Calu3 (cell line): ENCODE results near the gene RAD51B. TPM values are rescaled to one million over a fixed set of nuclear protein-coding genes. Genes with fewer than 3 reads are reported as not detected.

Experiments
- BruUV-seq: library from RNA; stranded (reverse); fragments of 400-500 nt; replicated peaks from 2 replicates; lab custom pipeline; 2021; lab: Mats Ljungman, UMichigan
- CTCF ChIA-PET: fragments of 300-600 bp; sonication (Branson Sonifier 250); formaldehyde crosslinking; loops from one replicate; lab custom pipeline; 2022; ENCODE audit warnings: antibody characterized with exemption; lab: Charles Lee
- DNase-seq: peaks from one replicate; pipeline ENCODE4 v3.0.0; 2022
- H3K27ac Mint-ChIP-seq: one replicate; pipeline ENCODE4 v1.8.0; 2022; ENCODE audit warnings: mixed read lengths; ENCODE audit not compliant: unreplicated experiment
- H3K27me3 Mint-ChIP-seq: one replicate; pipeline ENCODE4 v1.8.0; 2022; ENCODE audit warnings: mixed read lengths; ENCODE audit not compliant: unreplicated experiment
- H3K36me3 Mint-ChIP-seq: one replicate; pipeline ENCODE4 v1.8.0; 2022; ENCODE audit warnings: mild to moderate bottlenecking, moderate library complexity, mixed read lengths; ENCODE audit not compliant: insufficient read depth, unreplicated experiment
- H3K4me1 Mint-ChIP-seq: one replicate; pipeline ENCODE4 v1.8.0; 2022; ENCODE audit warnings: mild to moderate bottlenecking, low read depth, mixed read lengths; ENCODE audit not compliant: unreplicated experiment
- H3K4me3 Mint-ChIP-seq: one replicate; pipeline ENCODE4 v1.8.0; 2022; ENCODE audit warnings: mild to moderate bottlenecking, low read depth, moderate library complexity, mixed read lengths; ENCODE audit not compliant: unreplicated experiment
- H3K9me3 Mint-ChIP-seq: one replicate; pipeline ENCODE4 v1.8.0; 2022; ENCODE audit warnings: low read depth, mixed read lengths; ENCODE audit not compliant: unreplicated experiment
- CTCF ChIP-seq: fragments of 200-600 bp; IDR thresholded peaks from one replicate; pipeline ENCODE4 v1.8.0; 2022; ENCODE audit warnings: antibody characterized with exemption; ENCODE audit not compliant: unreplicated experiment
- intact Hi-C: fragments of 100-400 bp; cut with micrococcal nuclease; formaldehyde crosslinking; loops from one replicate; pipeline ENCODE4 v1.10.0; 2022; ENCODE audit not compliant: unreplicated experiment
- total RNA-seq: library from RNA; stranded (reverse); gene quantifications from 2 replicates; pipeline ENCODE4 v1.2.3, GENCODE V29; 2022

The RAD51B gene
- total RNA-seq, 1 experiment from 2014 or later: 24.7 TPM

- Mint-ChIP-seq H3K36me3 (no peaks in the 10 kb centered on the region), H3K27ac (no peak overlapping the region), H3K27me3 (no peaks in the 10 kb centered on the region), H3K4me3 (no peak overlapping the region), H3K9me3 (peaks cover 3% of the 10 kb centered on the region), H3K4me1 (no peaks in the 10 kb centered on the region)
- intact Hi-C loops: no loop called here
- no peak for TF ChIP-seq CTCF
- CTCF ChIA-PET: no interaction called here
- no TSS peak for BruUV-seq
- DNase-seq: no peak
Measured at GRCh38 chr14:68645371-68645770, 825.8 kb downstream of the RAD51B start.

- Mint-ChIP-seq H3K4me1 (peaks cover 9% of the 10 kb centered on the region), H3K9me3 (peaks cover 2% of the 10 kb centered on the region), H3K36me3 (no peaks in the 10 kb centered on the region), H3K4me3 (no peak overlapping the region), H3K27me3 (no peaks in the 10 kb centered on the region), H3K27ac (no peak overlapping the region)
- CTCF ChIA-PET: no interaction called here
- intact Hi-C loops: loop anchor here (10.0 kb wide), 1 partner anchor 125 kb away; no protein-coding TSS in a partner anchor
- no peak for TF ChIP-seq CTCF
- no peak for DNase-seq
- BruUV-seq: no TSS peak
Measured at GRCh38 chr14:68649476-68650189, 830.1 kb downstream of the RAD51B start.

- CTCF ChIA-PET: no interaction called here
- H3K27me3 Mint-ChIP-seq: no peaks in the 10 kb centered on the region
- intact Hi-C loops: loop anchor here (10.0 kb wide), 1 partner anchor 126 kb away; no protein-coding TSS in a partner anchor
- no peak for DNase-seq
- BruUV-seq: no TSS peak
- peaks cover 9% of the 10 kb centered on the region for H3K4me1 Mint-ChIP-seq
- no peak overlapping the region for H3K27ac Mint-ChIP-seq
- no peaks in the 10 kb centered on the region for H3K36me3 Mint-ChIP-seq
- H3K9me3 Mint-ChIP-seq: peaks cover 2% of the 10 kb centered on the region
- TF ChIP-seq CTCF: no peak
- no peak overlapping the region for H3K4me3 Mint-ChIP-seq
Measured at GRCh38 chr14:68650404-68650994, 830.9 kb downstream of the RAD51B start.

- BruUV-seq: no TSS peak
- DNase-seq: no peak
- Mint-ChIP-seq H3K27me3 (no peaks in the 10 kb centered on the region), H3K36me3 (no peaks in the 10 kb centered on the region), H3K9me3 (peaks cover 2% of the 10 kb centered on the region), H3K4me3 (no peak overlapping the region), H3K4me1 (peaks cover 9% of the 10 kb centered on the region), H3K27ac (no peak overlapping the region)
- intact Hi-C loops: loop anchor here (10.0 kb wide), 1 partner anchor 126 kb away; no protein-coding TSS in a partner anchor
- CTCF ChIA-PET: no interaction called here
- TF ChIP-seq CTCF: no peak
Measured at GRCh38 chr14:68651075-68651474, 831.5 kb downstream of the RAD51B start.
